Mucosa of rectum (tissue), 2 donors: ENCODE results near the gene RBBP8NL.

Experiments
- H3K27ac ChIP-seq, 2 donors: one replicate each; pipeline ENCODE4 v1.7.0; 2013; ENCODE audit warnings: inconsistent platforms in 2 of 2, low read depth in 2 of 2, low read length in 2 of 2
- H3K27me3 ChIP-seq, 2 donors: one replicate each; pipeline ENCODE4 v1.7.0; 2013; ENCODE audit warnings: low read length in 2 of 2; ENCODE audit not compliant: control insufficient read depth in 2 of 2, insufficient read depth in 2 of 2
- H3K36me3 ChIP-seq, 2 donors: one replicate each; pipeline ENCODE4 v1.7.0; 2013; ENCODE audit warnings: low read length in 2 of 2; ENCODE audit not compliant: control insufficient read depth in 2 of 2, insufficient read depth in 2 of 2
- H3K4me1 ChIP-seq, 2 donors: one replicate each; pipeline ENCODE4 v1.7.0; 2013; ENCODE audit warnings: low read length in 2 of 2, mild to moderate bottlenecking in 1 of 2; ENCODE audit not compliant: control insufficient read depth in 2 of 2, insufficient read depth in 2 of 2
- H3K4me3 ChIP-seq, 2 donors: one replicate each; pipeline ENCODE4 v1.7.0; 2013; ENCODE audit warnings: low read length in 2 of 2
- H3K9ac ChIP-seq, 2 donors: one replicate each; pipeline ENCODE4 v1.7.0; 2013; ENCODE audit warnings: low read length in 2 of 2, low read depth in 1 of 2, mild to moderate bottlenecking in 1 of 2
- H3K9me3 ChIP-seq, 2 donors: one replicate each; pipeline ENCODE4 v1.7.0; 2013; ENCODE audit warnings: low read length in 2 of 2; ENCODE audit not compliant: control insufficient read depth in 2 of 2
- donor health status: healthy.
- donor health status: Normal muscosa, but diverticular disease.

Gene RBBP8NL

GRCh38 chr20:62407221-62407992 lies 19.9 kb downstream of the RBBP8NL start, which contains the start of gene CABLES2:
TSS of gene CABLES2 (minus strand) at chr20:62407285. CDS start at chr20:62407276, 9 bp downstream.
- Histone ChIP-seq H3K4me1 (peaks cover 50 to 54% of the 10 kb centered on the region in 2 donors), H3K27me3 (no peaks in the 10 kb centered on the region), H3K9ac (peak within 1 kb of the TSS; percentile 72 to 82), H3K9me3 (no peaks in the 10 kb centered on the region), H3K4me3 (peak within 1 kb of the TSS; percentile 67 to 79), H3K36me3 (peaks cover 0 to 7% of the 10 kb centered on the region in 2 donors), H3K27ac (peak within 1 kb of the TSS; percentile 80 to 82)

- peak overlapping the region; percentile 66 to 79 for H3K4me3 ChIP-seq
- H3K27me3 ChIP-seq, result no peaks in the 10 kb centered on the region
- H3K27ac ChIP-seq, result no peak overlapping the region
- peaks cover 0 to 7% of the 10 kb centered on the region in 2 donors for H3K36me3 ChIP-seq
- H3K9ac ChIP-seq, result peak overlapping the region; percentile 72 to 82
- H3K9me3 ChIP-seq, result no peaks in the 10 kb centered on the region
- peaks cover 46 to 47% of the 10 kb centered on the region in 2 donors for H3K4me1 ChIP-seq
Measured at GRCh38 chr20:62406635-62407176, 20.6 kb downstream of the RBBP8NL start.

GRCh38 chr20:62405981-62406513 lies 21.3 kb downstream of the RBBP8NL start:
- Histone ChIP-seq H3K4me3 (peak overlapping the region; percentile 66 to 79), H3K36me3 (peaks cover 0 to 7% of the 10 kb centered on the region in 2 donors), H3K9me3 (no peaks in the 10 kb centered on the region), H3K27me3 (no peaks in the 10 kb centered on the region), H3K4me1 (peaks cover 40% of the 10 kb centered on the region in 2 donors), H3K9ac (peak overlapping the region; percentile 72 to 82), H3K27ac (no peak overlapping the region)

GRCh38 chr20:62405108-62405980 lies 22.0 kb downstream of the RBBP8NL start:
- Histone ChIP-seq H3K4me3 (peak overlapping the region; percentile 9 to 13), H3K9me3 (no peaks in the 10 kb centered on the region), H3K9ac (no peak overlapping the region), H3K4me1 (peaks cover 33 to 34% of the 10 kb centered on the region in 2 donors), H3K36me3 (peaks cover 0 to 7% of the 10 kb centered on the region in 2 donors), H3K27me3 (no peaks in the 10 kb centered on the region), H3K27ac (no peak overlapping the region)

- Histone ChIP-seq H3K4me1 (peaks cover 27% of the 10 kb centered on the region in 2 donors), H3K9me3 (no peaks in the 10 kb centered on the region), H3K4me3 (no peak overlapping the region), H3K27ac (no peak overlapping the region), H3K9ac (no peak overlapping the region), H3K27me3 (no peaks in the 10 kb centered on the region), H3K36me3 (peaks cover 0 to 7% of the 10 kb centered on the region in 2 donors)
Measured at GRCh38 chr20:62404761-62405107, 22.6 kb downstream of the RBBP8NL start.

- Histone ChIP-seq H3K9me3 (no peaks in the 10 kb centered on the region), H3K9ac (no peak overlapping the region), H3K27me3 (no peaks in the 10 kb centered on the region), H3K4me1 (peaks cover 22 to 23% of the 10 kb centered on the region in 2 donors), H3K4me3 (no peak overlapping the region), H3K36me3 (peaks cover 0 to 7% of the 10 kb centered on the region in 2 donors), H3K27ac (no peak overlapping the region)
Measured at GRCh38 chr20:62404112-62404665, 23.1 kb downstream of the RBBP8NL start.

- no peak overlapping the region for H3K4me3 ChIP-seq
- no peaks in the 10 kb centered on the region for H3K9me3 ChIP-seq
- H3K27ac ChIP-seq, result no peak overlapping the region
- H3K36me3 ChIP-seq, result peaks cover 0 to 7% of the 10 kb centered on the region in 2 donors
- H3K9ac ChIP-seq, result no peak overlapping the region
- H3K27me3 ChIP-seq, result no peaks in the 10 kb centered on the region
- peaks cover 20 to 22% of the 10 kb centered on the region in 2 donors for H3K4me1 ChIP-seq
Measured at GRCh38 chr20:62403331-62403730, 24.0 kb downstream of the RBBP8NL start.

GRCh38 chr20:62402456-62403150 lies 24.7 kb downstream of the RBBP8NL start:
- Histone ChIP-seq H3K27ac (no peak overlapping the region), H3K4me1 (peaks cover 13 to 15% of the 10 kb centered on the region in 2 donors), H3K4me3 (no peak overlapping the region), H3K9me3 (no peaks in the 10 kb centered on the region), H3K9ac (no peak overlapping the region), H3K27me3 (no peaks in the 10 kb centered on the region), H3K36me3 (peaks cover 0 to 7% of the 10 kb centered on the region in 2 donors)

GRCh38 chr20:62401331-62401779 lies 26.0 kb downstream of the RBBP8NL start:
- no peak overlapping the region for H3K4me3 ChIP-seq
- H3K27me3 ChIP-seq, result no peaks in the 10 kb centered on the region
- H3K9me3 ChIP-seq, result no peaks in the 10 kb centered on the region
- no peak overlapping the region for H3K9ac ChIP-seq
- peaks cover 9 to 10% of the 10 kb centered on the region in 2 donors for H3K4me1 ChIP-seq
- H3K27ac ChIP-seq, result no peak overlapping the region
- peaks cover 0 to 7% of the 10 kb centered on the region in 2 donors for H3K36me3 ChIP-seq
